Smooth muscle cell of trachea (primary cell): ENCODE measurements around the gene SLC1A3. TPM values are rescaled to one million over a fixed set of nuclear protein-coding genes. Genes with fewer than 3 reads are reported as not detected.

Experiments
- total RNA-seq: library from RNA; depleted of rRNA; stranded (reverse); fragments of >200 nt; gene quantifications from 2 replicates; pipeline ENCODE4 v1.2.1, GENCODE V29; 2014

Gene SLC1A3
- total RNA-seq, result 8.3 and 11.6 TPM in 2 replicates

GRCh38 chr5:36606428-36607113, at the start of gene SLC1A3:
Gene SLC1A3, plus strand, starts transcription at chr5:36606606. Its CDS starts 1,818 bp downstream, at chr5:36608424.

